Activated T-helper 1 cell treated with anti-CD3 and anti-CD28 coated beads, Interleukin-12 subunit alpha, Interleukin-12 subunit beta, Interleukin-2, Interleukin-4 antibody, amounts not matched to agents 30 ng/mL and 10 ng/mL and 1 ng/mL, durations not matched to agents 14 hours and 24 hours and 36 hours (primary cell): ENCODE measurements around the gene ZNF853. TPM values are rescaled to one million over a fixed set of nuclear protein-coding genes. Genes with fewer than 3 reads are reported as not detected.
"Not testable (repeated sequence)": the region's sequence is repeated elsewhere in the genome, so short reads cannot be mapped to it uniquely, and the experiment has no call there.

Experiments used
- DNase-seq: peaks from one replicate; pipeline ENCODE4 v3.0.0; 2021; ENCODE audit warnings: low spot score
- H3K27ac Mint-ChIP-seq: one replicate; pipeline ENCODE4 v1.8.0; 2021; ENCODE audit warnings: mild to moderate bottlenecking, mixed read lengths
- H3K27me3 Mint-ChIP-seq: one replicate; pipeline ENCODE4 v1.8.0; 2022; ENCODE audit warnings: mild to moderate bottlenecking, moderate library complexity, mixed read lengths; ENCODE audit not compliant: insufficient read depth
- H3K36me3 Mint-ChIP-seq: one replicate; pipeline ENCODE4 v1.8.0; 2021; ENCODE audit warnings: low read depth, mixed read lengths
- H3K4me1 Mint-ChIP-seq: one replicate; pipeline ENCODE4 v1.8.0; 2021; ENCODE audit warnings: low read depth, mixed read lengths
- H3K4me3 Mint-ChIP-seq: one replicate; pipeline ENCODE4 v1.8.0; 2021; ENCODE audit warnings: mild to moderate bottlenecking, moderate library complexity, mixed read lengths
- H3K9me3 Mint-ChIP-seq: one replicate; pipeline ENCODE4 v1.8.0; 2021; ENCODE audit warnings: mixed read lengths
- intact Hi-C: fragments of 100-400 bp; cut with micrococcal nuclease; formaldehyde crosslinking; loops from one replicate; pipeline ENCODE4 v1.15.1; 2024
- total RNA-seq: library from RNA; stranded (reverse); gene quantifications from 2 replicates; pipeline ENCODE4 v1.2.3, GENCODE V29; 2022

ZNF853 gene
- 0.41 and 0.42 TPM in 2 replicates for total RNA-seq

- no peak for DNase-seq
- intact Hi-C loops, result no loop called here
- Mint-ChIP-seq H3K9me3 (no peaks in the 10 kb centered on the region), H3K36me3 (no peaks in the 10 kb centered on the region), H3K4me3 (peak within 1 kb of the TSS; percentile 59), H3K27ac (no peak within 1 kb of the TSS), H3K27me3 (peaks cover 37% of the 10 kb centered on the region), H3K4me1 (peaks cover 8% of the 10 kb centered on the region)
Observed at GRCh38 chr7:6614953-6615722, at the start of gene ZNF853. Gene ZNF853 (plus strand): TSS chr7:6615610. CDS start chr7:6616175, 565 bp downstream.

- no peaks in the 10 kb centered on the region for H3K9me3 Mint-ChIP-seq
- no peaks in the 10 kb centered on the region for H3K36me3 Mint-ChIP-seq
- no peak overlapping the region for H3K4me3 Mint-ChIP-seq
- H3K27ac Mint-ChIP-seq, result no peak overlapping the region
- H3K4me1 Mint-ChIP-seq, result no peaks in the 10 kb centered on the region
- H3K27me3 Mint-ChIP-seq, result peaks cover 3% of the 10 kb centered on the region
- intact Hi-C loops, result no loop called here
- DNase-seq, result no peak
Observed at GRCh38 chr7:6565655-6566054, 49.8 kb upstream of the ZNF853 start.

GRCh38 chr7:6567886-6568285 is 47.5 kb upstream of the ZNF853 start:
- H3K4me3 Mint-ChIP-seq, result no peak overlapping the region
- H3K4me1 Mint-ChIP-seq, result no peaks in the 10 kb centered on the region
- H3K27me3 Mint-ChIP-seq, result peaks cover 3% of the 10 kb centered on the region
- DNase-seq, result no peak
- no peaks in the 10 kb centered on the region for H3K9me3 Mint-ChIP-seq
- intact Hi-C loops, result no loop called here
- H3K27ac Mint-ChIP-seq, result no peak overlapping the region
- no peaks in the 10 kb centered on the region for H3K36me3 Mint-ChIP-seq

GRCh38 chr7:6571160-6571779 is 44.1 kb upstream of the ZNF853 start:
- DNase-seq, result no peak
- H3K4me3 Mint-ChIP-seq, result no peak overlapping the region
- no peaks in the 10 kb centered on the region for H3K9me3 Mint-ChIP-seq
- no peak overlapping the region for H3K27ac Mint-ChIP-seq
- no peaks in the 10 kb centered on the region for H3K4me1 Mint-ChIP-seq
- peaks cover 3% of the 10 kb centered on the region for H3K27me3 Mint-ChIP-seq
- no peaks in the 10 kb centered on the region for H3K36me3 Mint-ChIP-seq
- intact Hi-C loops, result loop anchor here (10.0 kb wide), 1 partner anchor 64 kb away; the partner anchor contains the start of gene ZNF316

- DNase-seq, result no peak
- Mint-ChIP-seq H3K4me3 (peak overlapping the region; percentile 84), H3K27me3 (peaks cover 3% of the 10 kb centered on the region), H3K4me1 (no peaks in the 10 kb centered on the region), H3K36me3 (no peaks in the 10 kb centered on the region), H3K9me3 (no peaks in the 10 kb centered on the region), H3K27ac (no peak overlapping the region)
- intact Hi-C loops, result loop anchor here (2.0 to 10.0 kb wide), 4 partner anchors 43 to 152 kb away; partner anchors contain the start of gene ZNF316
Observed at GRCh38 chr7:6575281-6576023, 40.0 kb upstream of the ZNF853 start.

- peaks cover 5% of the 10 kb centered on the region for H3K36me3 Mint-ChIP-seq
- H3K27me3 Mint-ChIP-seq, result peaks cover 3% of the 10 kb centered on the region
- H3K9me3 Mint-ChIP-seq, result no peaks in the 10 kb centered on the region
- H3K4me1 Mint-ChIP-seq, result no peaks in the 10 kb centered on the region
- no peak overlapping the region for H3K27ac Mint-ChIP-seq
- intact Hi-C loops, result loop anchor here (5.0 to 10.0 kb wide), 3 partner anchors 44 to 151 kb away; partner anchors contain the start of gene ZNF316
- no peak for DNase-seq
- peak overlapping the region; percentile 84 for H3K4me3 Mint-ChIP-seq
Observed at GRCh38 chr7:6576024-6576866, 39.2 kb upstream of the ZNF853 start.

- intact Hi-C loops, result loop anchor here (1.0 to 10.0 kb wide), 4 partner anchors 13 to 150 kb away; partner anchors contain the start of genes INTS15 and ZNF316
- not testable (repeated sequence) for H3K36me3 Mint-ChIP-seq, H3K4me1 Mint-ChIP-seq, H3K9me3 Mint-ChIP-seq, H3K27me3 Mint-ChIP-seq, DNase-seq
- Mint-ChIP-seq H3K27ac (peak overlapping the region; percentile 80), H3K4me3 (peak overlapping the region; percentile 85)
Observed at GRCh38 chr7:6576867-6577368, 38.5 kb upstream of the ZNF853 start.

GRCh38 chr7:6577369-6578113 is 37.9 kb upstream of the ZNF853 start, which contains the start of gene ZDHHC4:
Gene ZDHHC4 (plus strand): TSS chr7:6577454. CDS start chr7:6580562, 3,108 bp downstream.
- Mint-ChIP-seq H3K27ac (peak within 1 kb of the TSS; percentile 89), H3K4me3 (peak within 1 kb of the TSS; percentile 85), H3K4me1 (no peaks in the 10 kb centered on the region), H3K27me3 (peaks cover 2% of the 10 kb centered on the region), H3K36me3 (peaks cover 12% of the 10 kb centered on the region), H3K9me3 (no peaks in the 10 kb centered on the region)
- DNase-seq, result peak; percentile 82
- intact Hi-C loops, result loop anchor here (1.0 to 10.0 kb wide), 4 partner anchors 13 to 150 kb away; partner anchors contain the start of genes INTS15 and ZNF316

GRCh38 chr7:6578114-6579084 is 37.0 kb upstream of the ZNF853 start:
- H3K4me3 Mint-ChIP-seq, result peak overlapping the region; percentile 85
- peak overlapping the region; percentile 89 for H3K27ac Mint-ChIP-seq
- DNase-seq, result no peak
- H3K36me3 Mint-ChIP-seq, result peaks cover 15% of the 10 kb centered on the region
- intact Hi-C loops, result loop anchor here (5.0 to 10.0 kb wide), 3 partner anchors 46 to 149 kb away; partner anchors contain the start of gene ZNF316
- no peaks in the 10 kb centered on the region for H3K9me3 Mint-ChIP-seq
- peaks cover 1% of the 10 kb centered on the region for H3K27me3 Mint-ChIP-seq
- no peaks in the 10 kb centered on the region for H3K4me1 Mint-ChIP-seq

GRCh38 chr7:6579446-6579845 is 36.0 kb upstream of the ZNF853 start:
- intact Hi-C loops, result loop anchor here (5.0 to 10.0 kb wide), 3 partner anchors 47 to 148 kb away; partner anchors contain the start of gene ZNF316
- Mint-ChIP-seq H3K4me1 (no peaks in the 10 kb centered on the region), H3K4me3 (peak overlapping the region; percentile 85), H3K27ac (peak overlapping the region; percentile 23), H3K36me3 (peaks cover 19% of the 10 kb centered on the region), H3K27me3 (peaks cover 1% of the 10 kb centered on the region), H3K9me3 (no peaks in the 10 kb centered on the region)
- no peak for DNase-seq
